ENCODE data around the gene MAGI3.

Gene MAGI3

GRCh38 chr1:113659035-113659434 lies 268.7 kb downstream of the MAGI3 start:
- DNase-seq (ENCODE audit: low read depth), result no peak

- DNase-seq (ENCODE audit: low read depth), result no peak
Measured at GRCh38 chr1:113659556-113659955, 269.2 kb downstream of the MAGI3 start.

DNA sequence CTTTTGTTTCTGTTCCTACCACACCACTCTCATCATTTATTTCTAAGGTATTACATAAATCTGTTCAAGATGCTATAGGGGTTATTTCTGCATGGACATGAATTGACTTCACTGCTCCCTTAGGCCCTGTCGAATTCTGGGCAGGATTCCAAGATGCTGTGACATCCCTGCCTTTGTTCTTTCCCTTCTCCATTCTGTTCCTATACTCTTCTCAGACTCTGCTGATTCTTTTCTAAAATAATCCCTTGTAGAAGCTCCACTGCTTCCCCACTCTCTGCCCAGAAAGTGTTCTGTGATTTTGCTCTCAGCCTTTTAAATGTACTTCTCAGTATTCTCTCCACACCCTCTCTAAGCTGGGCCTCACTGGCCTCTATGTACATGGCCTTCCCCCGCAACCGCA lies 269.8 kb downstream of the MAGI3 start:
- DNase-seq (ENCODE audit: low read depth), result no peak

- DNase-seq (ENCODE audit: low read depth), result no peak
Measured at GRCh38 chr1:113662101-113662500, 271.8 kb downstream of the MAGI3 start.

DNA sequence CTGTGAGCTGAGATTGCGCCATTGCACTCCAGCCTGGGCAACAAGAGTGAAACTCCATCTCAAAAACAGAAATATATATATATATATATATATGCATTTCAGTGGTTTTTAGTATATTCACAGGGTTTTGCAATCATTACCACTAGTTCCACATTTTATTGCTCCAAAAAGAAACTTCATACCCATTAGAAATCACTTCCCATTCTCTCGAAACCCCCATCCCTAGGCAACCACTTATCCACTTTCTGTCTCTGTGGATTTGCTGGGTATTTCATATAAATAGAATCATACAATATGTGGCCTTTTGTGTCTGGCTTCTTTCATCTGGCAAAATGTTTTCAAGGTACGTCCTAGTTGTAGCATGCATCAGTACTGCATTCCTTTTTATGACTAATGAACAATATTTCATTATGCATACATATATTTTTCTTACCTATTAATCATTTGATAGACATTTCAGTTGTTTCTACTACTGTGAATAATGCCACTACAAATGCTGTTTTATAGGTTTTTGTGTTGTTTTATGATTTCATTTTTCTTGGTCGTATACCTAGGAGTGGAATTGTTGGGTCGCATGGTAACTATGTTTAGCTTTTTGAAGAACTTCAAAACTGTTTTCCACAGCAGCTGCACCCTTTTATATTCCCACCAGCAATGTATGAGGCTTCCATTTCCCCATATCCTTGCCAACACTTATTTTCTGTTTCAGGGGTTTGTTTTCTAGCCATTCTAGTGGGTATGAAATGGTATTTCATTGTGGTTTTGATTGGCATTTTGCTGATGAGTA lies 273.0 kb downstream of the MAGI3 start:
- DNase-seq (ENCODE audit: low read depth), result no peak

DNA sequence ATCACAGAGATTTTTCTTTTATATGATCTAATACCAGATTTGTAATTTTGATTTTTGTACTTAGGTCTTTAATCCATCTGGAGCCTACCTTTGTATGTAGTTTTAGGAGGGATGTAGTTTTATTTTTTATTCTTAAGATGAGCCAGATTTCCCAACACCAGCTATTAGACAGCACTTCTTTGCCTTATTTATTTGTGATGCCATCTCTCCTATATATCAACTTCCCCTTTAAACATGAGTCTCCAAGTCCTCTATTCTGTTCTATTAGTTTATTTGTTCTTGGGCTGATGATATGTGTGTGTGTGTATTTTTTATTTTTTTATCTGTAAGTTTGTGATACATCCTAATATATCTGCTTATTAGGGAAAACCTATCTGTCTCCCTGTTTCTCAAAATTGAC lies 274.8 kb downstream of the MAGI3 start:
- no peak for DNase-seq (ENCODE audit: low read depth)

DNA sequence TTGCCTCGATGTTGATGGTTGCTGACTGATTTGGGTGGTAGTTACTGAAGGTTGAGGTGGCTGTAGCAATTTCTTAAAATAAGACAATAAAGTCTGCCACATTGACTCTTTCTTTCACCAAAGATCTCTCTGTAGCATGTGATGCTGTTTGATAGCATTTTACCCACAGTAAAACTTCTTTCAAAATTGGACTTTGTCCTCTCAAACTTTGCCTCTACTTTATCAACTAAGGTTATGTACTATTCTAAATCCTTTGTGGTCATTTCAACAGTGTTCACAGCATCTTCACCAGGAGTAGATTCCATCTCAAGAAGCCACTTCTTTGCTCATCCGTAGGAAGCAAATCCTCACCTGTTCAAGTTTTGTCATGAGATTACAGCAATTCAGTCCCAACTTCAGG lies 275.8 kb downstream of the MAGI3 start:
- DNase-seq (ENCODE audit: low read depth), result no peak

GRCh38 chr1:113669988-113670387 lies 279.7 kb downstream of the MAGI3 start:
- DNase-seq (ENCODE audit: low read depth), result no peak

- DNase-seq (ENCODE audit: low read depth), result no peak
Measured at GRCh38 chr1:113670650-113671049, 280.3 kb downstream of the MAGI3 start.

GRCh38 chr1:113672491-113672890 lies 282.2 kb downstream of the MAGI3 start:
- no peak for DNase-seq (ENCODE audit: low read depth)

DNA sequence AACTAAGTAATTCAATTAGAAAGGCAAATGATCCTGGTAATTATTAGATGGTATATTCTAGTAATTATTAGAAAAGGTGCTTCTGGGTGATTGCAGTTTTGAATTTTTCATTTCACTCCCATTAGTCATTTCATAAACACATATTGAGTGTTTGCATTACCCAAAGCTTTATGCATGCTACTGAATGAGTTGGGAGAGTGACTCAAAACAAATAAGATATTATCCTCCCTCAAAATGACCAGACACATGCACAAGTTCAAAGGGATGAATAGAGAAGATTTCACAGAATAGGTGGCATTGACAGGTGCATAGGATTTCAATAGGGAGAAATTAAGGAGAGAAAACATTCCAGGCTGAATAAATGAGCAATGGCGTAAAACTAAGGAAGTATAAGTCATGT lies 284.3 kb downstream of the MAGI3 start:
- DNase-seq (ENCODE audit: low read depth), result no peak

GRCh38 chr1:113675302-113675701 lies 285.0 kb downstream of the MAGI3 start:
- no peak for DNase-seq (ENCODE audit: low read depth)

DNA sequence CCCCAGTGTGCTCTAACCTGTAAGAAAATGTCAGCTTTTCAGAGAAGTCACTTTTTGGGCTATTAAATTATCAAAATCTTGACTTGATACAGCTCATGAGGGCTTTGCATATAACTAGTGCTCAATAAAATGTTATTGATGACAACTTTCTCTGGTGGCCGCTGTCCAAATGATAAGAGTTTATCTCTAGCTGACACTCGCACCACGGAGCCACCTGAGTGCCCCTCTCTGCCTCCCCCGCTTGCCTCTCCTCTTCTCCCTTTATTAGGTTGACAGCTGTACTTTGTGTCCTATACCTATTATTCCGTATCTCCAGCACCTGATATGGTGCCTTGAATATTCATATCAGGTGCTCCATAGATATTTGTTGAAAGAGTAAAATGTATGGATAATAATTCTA lies 286.2 kb downstream of the MAGI3 start:
- DNase-seq (ENCODE audit: low read depth), result no peak

DNA sequence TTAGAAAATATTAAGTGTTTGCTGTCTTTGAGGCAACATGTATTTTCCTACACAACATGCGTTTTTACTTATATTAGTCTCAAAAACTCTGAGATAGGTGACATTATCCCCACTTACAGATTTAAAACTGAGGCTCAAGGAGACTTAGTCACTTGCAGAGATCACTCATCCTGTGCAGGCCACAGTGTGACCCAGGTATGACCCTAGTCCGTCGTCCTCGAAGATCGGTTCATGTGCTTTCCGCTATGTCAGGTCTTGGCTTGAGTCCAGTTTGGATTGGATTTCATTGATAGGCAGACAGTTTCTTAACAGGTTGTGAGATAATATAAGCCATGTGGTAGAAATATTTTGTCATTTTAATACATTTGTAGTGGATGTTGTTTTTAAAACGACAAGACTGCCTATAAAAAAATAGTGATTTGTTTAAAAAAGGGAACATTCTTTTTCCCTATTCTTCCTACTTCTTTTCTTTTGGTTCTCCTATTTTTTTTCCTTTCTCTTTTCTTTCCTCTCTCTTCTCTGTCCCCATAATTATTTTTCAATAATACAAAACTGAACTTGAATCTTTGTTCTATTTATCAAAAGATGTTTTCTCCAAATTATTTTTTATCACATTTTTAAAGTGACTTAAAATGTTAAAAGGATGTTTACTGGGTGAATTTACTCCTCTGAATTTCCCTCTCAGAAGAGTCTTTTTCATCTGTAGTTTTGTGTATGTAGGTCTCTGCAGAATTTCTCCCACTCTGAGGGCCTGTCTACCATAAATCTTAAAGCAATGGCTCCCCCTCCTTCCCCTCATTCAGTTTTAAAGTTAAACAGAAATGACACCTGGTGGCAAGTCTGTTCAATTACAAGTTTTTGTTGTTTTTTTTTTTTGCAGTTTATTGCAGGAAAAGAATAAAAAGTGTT lies 287.2 kb downstream of the MAGI3 start:
- DNase-seq (ENCODE audit: low read depth), result no peak

DNA sequence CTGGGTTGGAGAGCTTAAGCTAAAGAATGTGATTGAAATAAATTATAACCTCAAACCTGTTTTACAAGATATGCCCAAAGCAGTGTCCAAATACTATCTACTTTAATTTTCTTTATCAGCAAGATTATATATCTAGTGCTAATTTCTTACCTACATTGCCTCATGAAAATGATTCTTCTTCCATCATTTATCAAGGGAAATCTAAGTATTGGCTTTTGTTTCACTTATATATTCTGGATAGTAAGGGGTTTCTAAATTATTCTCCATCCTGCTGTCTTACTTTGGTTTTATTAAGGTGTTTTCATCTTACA lies 287.8 kb downstream of the MAGI3 start:
- no peak for DNase-seq (ENCODE audit: low read depth)

DNA sequence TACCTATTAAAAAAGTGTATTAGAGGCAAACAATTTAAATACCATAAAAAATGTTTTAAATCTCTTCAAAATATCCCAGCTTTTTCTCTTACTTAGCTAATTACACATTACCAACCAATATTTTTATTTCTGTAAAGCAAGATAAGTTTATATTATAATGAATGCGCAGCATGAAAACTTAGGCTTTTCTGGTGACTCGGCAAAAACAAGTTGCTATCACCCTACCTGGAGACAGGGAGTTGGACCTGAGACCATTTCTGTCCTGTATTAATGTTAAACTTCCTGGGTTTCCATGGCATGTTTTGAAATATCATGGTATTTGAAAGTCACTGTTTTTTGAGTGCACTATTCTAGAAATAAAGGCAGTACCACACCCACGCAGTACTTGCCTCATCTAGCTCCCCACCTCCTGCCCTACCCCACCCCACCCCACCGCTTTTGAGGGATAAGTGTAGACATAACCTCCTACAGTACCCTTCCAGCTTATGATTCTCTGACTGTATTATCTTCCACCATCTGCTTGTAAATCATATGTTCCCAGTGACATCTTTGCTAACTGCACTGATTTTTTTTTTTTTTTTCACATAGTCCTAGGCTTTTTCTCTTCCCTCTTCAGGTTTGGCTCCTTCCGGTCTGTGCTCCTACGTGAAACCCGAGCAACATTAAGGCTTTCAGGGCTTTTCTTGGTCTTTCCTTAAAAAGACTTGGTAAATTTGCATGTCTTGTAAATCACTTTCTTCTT lies 291.5 kb downstream of the MAGI3 start:
- DNase-seq (ENCODE audit: low read depth), result no peak

DNA sequence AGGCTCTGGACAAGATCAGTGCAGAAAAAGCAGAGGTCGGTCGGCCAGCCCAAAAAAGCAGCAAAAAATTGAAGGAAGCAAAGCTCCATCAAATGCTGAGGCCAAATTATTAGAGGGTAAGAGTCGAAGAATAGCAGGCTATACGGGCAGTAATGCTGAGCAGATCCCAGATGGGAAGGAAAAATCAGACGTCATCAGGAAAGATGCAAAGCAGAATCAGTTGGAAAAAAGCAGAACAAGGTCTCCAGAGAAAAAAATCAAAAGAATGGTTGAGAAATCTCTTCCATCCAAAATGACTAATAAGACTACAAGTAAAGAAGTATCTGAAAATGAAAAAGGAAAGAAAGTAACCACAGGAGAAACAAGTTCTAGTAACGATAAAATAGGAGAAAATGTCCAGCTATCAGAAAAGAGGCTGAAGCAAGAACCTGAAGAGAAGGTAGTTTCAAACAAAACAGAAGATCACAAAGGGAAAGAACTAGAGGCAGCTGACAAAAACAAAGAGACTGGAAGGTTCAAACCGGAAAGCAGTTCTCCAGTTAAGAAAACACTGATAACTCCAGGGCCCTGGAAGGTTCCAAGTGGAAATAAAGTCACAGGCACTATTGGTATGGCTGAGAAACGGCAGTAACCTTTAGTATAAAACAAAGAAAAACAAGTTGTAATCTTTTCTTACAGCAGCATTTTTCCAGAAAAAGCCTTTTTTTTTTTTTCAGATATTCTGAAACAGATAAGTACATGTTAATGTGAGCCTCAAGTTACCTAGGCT lies 293.3 kb downstream of the MAGI3 start:
- DNase-seq (ENCODE audit: low read depth), result no peak

- DNase-seq (ENCODE audit: low read depth), result no peak
Measured at GRCh38 chr1:113684153-113684541, 293.8 kb downstream of the MAGI3 start.

- DNase-seq (ENCODE audit: low read depth), result no peak
Measured at GRCh38 chr1:113686891-113687618, 296.7 kb downstream of the MAGI3 start.

DNA sequence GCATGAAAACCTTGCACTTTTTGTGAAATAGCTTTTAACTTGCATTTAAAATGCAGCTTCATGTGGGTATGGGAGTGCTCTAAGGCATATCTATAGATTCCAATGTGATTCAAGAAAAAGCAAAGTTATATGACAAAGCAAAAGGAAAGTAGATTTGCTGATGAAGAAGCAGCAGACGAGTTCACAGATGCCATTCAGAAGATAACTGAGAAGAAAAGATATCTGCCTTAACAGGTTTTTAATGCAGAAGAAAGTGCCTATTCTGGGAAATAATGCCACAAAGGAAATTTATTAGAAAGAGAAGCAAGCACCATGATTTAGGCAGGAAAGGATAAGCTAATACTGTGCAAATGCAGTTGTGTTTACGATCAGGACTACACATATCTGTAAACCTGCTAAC lies 300.9 kb downstream of the MAGI3 start:
- DNase-seq (ENCODE audit: low read depth), result no peak

GRCh38 chr1:113692342-113692741 lies 302.0 kb downstream of the MAGI3 start:
- no peak for DNase-seq (ENCODE audit: low read depth)
